ENCODE results near the gene OR6Q1. TPM values are rescaled to one million over a fixed set of nuclear protein-coding genes. Genes with fewer than 3 reads are reported as not detected.

OR6Q1 gene
- total and polyA plus RNA-seq, 2 of the 13 experiments (the other 11 are each of a cell fraction or from before 2014, with no cell fraction given): not detected

- TF ChIP-seq HDAC6 (IDR thresholded peaks at IDR 0.05; ENCODE audit: low read depth, low read length) (no peak), ZBTB26 (CRISPR knock-in tag; IDR thresholded peaks at IDR 0.05; ENCODE audit: borderline replicate concordance) (no peak), TAF15 (IDR thresholded peaks at IDR 0.05; ENCODE audit: low read depth, low read length, poor library complexity, severe bottlenecking) (no peak), NR3C1 (CRISPR knock-in tag; IDR thresholded peaks at IDR 0.05) (no peak), RORA (CRISPR knock-in tag; IDR thresholded peaks at IDR 0.05) (no peak), PITX1 (CRISPR knock-in tag; IDR thresholded peaks at IDR 0.05) (no peak), FOXO4 (CRISPR knock-in tag; conservative IDR thresholded peaks at IDR 0.05) (no peak), ZNF382 (CRISPR knock-in tag; IDR thresholded peaks at IDR 0.05; ENCODE audit: borderline replicate concordance) (no peak), ZNF33B (CRISPR knock-in tag; IDR thresholded peaks at IDR 0.05) (no peak), ZNF230 (CRISPR knock-in tag; IDR thresholded peaks at IDR 0.05) (no peak), SOX13 (IDR thresholded peaks at IDR 0.05) (peak; percentile 73), SOX13 (CRISPR knock-in tag; conservative IDR thresholded peaks at IDR 0.05 in 1 of 2, IDR thresholded peaks at IDR 0.05 in 1 of 2) (peak in 1 of 2 experiments; percentile 99; a peak in 2 of 4 replicates), ZNF235 (CRISPR knock-in tag; IDR thresholded peaks at IDR 0.05; ENCODE audit: borderline replicate concordance) (no peak), ZNF282 (IDR thresholded peaks at IDR 0.05; ENCODE audit: partially characterized antibody) (no peak), FOXK1 (CRISPR knock-in tag; IDR thresholded peaks at IDR 0.05; ENCODE audit: borderline replicate concordance, low read depth) (no peak), RFX1 (IDR thresholded peaks at IDR 0.05) (no peak), ZNF547 (CRISPR knock-in tag; IDR thresholded peaks at IDR 0.05) (no peak), MEIS2 (CRISPR knock-in tag; IDR thresholded peaks at IDR 0.05) (no peak), MAZ (IDR thresholded peaks at IDR 0.05; ENCODE audit: borderline replicate concordance, low read depth, low read length) (no peak), MAZ (CRISPR knock-in tag; IDR thresholded peaks at IDR 0.05; ENCODE audit: low read depth) (no peak), SMAD3 (CRISPR knock-in tag; IDR thresholded peaks at IDR 0.05) (peak; percentile 55; the same call in 1 of the 2 replicates), ZNF761 (CRISPR knock-in tag; conservative IDR thresholded peaks at IDR 0.05) (no peak), PAX8 (CRISPR knock-in tag; IDR thresholded peaks at IDR 0.05; ENCODE audit: borderline replicate concordance) (no peak), ZSCAN12 (CRISPR knock-in tag; IDR thresholded peaks at IDR 0.05) (no peak), ZNF460 (CRISPR knock-in tag; IDR thresholded peaks at IDR 0.05; ENCODE audit: borderline replicate concordance) (no peak), PHF21A (CRISPR knock-in tag; IDR thresholded peaks at IDR 0.05) (no peak), ZNF800 (CRISPR knock-in tag; IDR thresholded peaks at IDR 0.05) (no peak), ZNF441 (CRISPR knock-in tag; IDR thresholded peaks at IDR 0.05; ENCODE audit: borderline replicate concordance) (no peak)
Measured at GRCh38 chr11:58060939-58061672, 30.4 kb downstream of the OR6Q1 start (continued).
